Measurements from ENCODE around the gene TTC23.

TTC23 gene

DNA sequence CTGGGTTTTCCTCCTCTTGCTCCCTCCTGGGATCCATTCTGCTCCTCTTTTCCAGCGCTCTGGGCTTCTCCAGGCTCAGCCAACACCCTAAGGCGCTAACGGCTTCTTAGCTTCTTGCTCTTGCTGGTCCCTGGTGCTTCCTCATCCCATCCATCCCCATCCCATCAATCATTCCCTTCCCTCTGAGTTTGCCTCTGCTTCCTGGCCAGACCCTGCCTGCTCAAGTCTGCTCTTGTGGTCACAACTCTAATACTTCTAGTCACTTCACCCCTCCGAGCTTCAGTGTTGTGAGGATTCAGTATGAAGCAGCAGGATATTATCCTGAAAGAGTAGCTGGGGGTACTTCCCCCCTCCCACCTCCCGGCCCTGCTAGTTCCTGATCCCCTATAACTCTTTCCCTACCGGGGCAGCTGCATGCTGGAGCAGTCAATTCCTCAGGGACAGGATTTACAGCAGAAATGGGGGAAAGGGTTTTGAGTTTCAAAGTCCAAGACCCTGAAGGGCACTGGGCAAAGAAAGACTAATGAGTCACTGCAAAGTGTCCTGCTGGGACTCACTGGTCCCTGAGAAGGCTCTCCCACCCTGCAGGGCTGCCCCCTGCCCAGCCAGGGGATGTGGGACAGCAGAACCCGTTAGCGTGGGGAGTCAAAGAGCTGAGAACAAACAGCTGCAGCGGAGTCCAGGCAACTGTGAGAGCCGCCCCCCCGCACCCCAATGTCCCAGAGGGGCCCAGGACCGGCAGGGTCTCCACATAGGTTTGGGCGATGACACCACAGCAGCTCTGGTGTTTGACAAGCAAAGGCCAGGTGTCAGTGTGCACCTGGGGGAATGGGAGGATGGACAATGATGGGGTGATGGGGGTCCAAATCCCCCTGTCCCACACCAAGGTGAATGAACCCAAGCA lies 146.8 kb downstream of the TTC23 start:
- DNase-seq, result no peak
- in situ Hi-C loops (cut with HindIII; ENCODE audit: low pct_ligation_motif_present, low pct_unique_long_range_greater_than_20kb, low sequenced_read_pairs), result loop anchor here (10.0 kb wide), 1 partner anchor 102 kb away; no protein-coding TSS in a partner anchor

DNA sequence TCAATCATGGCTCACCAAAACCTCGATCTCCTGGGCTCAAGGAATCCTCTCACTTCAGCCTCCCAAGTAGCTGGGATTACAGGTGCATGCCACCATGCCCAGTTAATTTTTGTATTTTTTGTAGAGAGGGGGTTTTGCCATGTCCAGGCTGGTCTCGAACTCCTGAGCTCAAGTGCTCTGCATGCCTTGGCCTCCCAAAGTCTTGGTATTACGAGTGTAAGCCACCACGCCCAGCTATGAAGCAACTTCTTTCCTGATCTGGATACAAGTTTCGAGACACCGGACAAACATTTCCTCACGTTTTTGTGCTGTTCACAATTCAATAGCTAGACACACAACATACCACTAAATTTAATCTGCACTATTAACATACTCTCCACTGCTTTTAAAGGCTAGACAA lies 147.9 kb downstream of the TTC23 start:
- no peak for DNase-seq
- in situ Hi-C loops (cut with HindIII; ENCODE audit: low pct_ligation_motif_present, low pct_unique_long_range_greater_than_20kb, low sequenced_read_pairs), result loop anchor here (10.0 kb wide), 1 partner anchor 103 kb away; no protein-coding TSS in a partner anchor

GRCh38 chr15:99100245-99101173 lies 148.9 kb downstream of the TTC23 start:
- peak; percentile 73 for DNase-seq

DNA sequence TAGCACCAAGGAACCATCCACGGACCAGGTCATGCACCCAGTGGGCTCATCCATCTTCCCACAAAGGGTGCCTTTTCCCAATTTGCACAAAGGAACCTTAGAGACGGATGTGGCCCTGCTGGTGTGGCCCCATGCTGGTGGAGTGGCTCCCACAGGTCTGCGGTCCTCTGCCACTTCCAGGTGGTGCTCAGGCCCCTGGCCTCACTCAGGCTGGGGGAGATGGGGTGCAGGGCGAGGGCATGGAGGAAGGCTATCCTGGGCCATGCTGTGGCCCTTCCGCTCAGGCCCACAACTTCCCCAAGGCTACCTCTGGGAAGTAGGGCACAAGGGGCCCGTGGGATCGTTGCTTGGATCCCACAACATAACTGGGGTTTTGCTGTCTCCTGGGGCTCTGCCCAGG lies 149.7 kb downstream of the TTC23 start:
- no peak for DNase-seq
- in situ Hi-C loops (cut with HindIII; ENCODE audit: low pct_ligation_motif_present, low pct_unique_long_range_greater_than_20kb, low sequenced_read_pairs), result loop anchor here (10.0 kb wide), 1 partner anchor 105 kb away; no protein-coding TSS in a partner anchor

More at GRCh38 chr15:99100245-99101173, 148.9 kb downstream of the TTC23 start:
- in situ Hi-C loops (cut with HindIII; ENCODE audit: low pct_ligation_motif_present, low pct_unique_long_range_greater_than_20kb, low sequenced_read_pairs), result loop anchor here (10.0 kb wide), 1 partner anchor 104 kb away; no protein-coding TSS in a partner anchor

DNA sequence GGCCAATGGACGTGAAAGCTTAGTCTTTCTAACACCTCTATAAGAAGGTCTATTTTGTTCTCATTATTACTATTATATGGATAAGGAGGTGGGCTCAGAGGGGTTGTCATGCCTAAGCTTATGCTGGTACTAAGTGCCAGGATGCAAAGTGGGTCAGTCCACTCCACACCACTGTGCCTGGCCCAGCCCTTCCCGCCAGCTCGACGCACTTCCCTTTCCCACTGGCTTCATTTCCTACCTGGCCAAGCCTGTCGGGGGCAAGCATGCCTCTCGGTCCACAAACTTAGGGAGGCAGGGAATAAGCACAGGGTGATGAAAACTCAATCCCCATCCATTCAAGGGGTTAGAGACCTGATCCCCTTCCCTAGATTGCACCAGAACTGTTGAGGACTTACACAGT lies 150.4 kb downstream of the TTC23 start:
- in situ Hi-C loops (cut with HindIII; ENCODE audit: low pct_ligation_motif_present, low pct_unique_long_range_greater_than_20kb, low sequenced_read_pairs), result no loop called here
- DNase-seq, result no peak

DNA sequence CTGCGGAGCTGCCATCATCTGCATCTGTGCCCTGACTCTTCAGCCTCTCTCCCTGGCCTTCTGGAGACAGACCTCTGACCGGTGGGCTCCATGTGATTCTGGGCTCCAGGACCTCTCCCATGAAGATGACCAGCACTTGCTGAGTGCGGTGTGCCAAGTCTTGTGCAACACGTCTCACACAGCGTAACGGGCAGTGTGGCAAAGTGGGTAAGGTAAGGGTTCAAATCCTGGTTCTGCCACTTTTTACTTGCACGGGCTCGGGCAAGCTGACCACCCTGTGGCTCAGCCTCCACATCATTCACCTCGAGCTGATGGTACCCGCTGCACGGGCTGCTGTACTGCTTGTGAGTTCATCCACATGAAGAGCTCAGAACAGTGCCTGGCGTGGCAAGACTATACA lies 151.0 kb downstream of the TTC23 start:
- in situ Hi-C loops (cut with HindIII; ENCODE audit: low pct_ligation_motif_present, low pct_unique_long_range_greater_than_20kb, low sequenced_read_pairs), result no loop called here

DNA sequence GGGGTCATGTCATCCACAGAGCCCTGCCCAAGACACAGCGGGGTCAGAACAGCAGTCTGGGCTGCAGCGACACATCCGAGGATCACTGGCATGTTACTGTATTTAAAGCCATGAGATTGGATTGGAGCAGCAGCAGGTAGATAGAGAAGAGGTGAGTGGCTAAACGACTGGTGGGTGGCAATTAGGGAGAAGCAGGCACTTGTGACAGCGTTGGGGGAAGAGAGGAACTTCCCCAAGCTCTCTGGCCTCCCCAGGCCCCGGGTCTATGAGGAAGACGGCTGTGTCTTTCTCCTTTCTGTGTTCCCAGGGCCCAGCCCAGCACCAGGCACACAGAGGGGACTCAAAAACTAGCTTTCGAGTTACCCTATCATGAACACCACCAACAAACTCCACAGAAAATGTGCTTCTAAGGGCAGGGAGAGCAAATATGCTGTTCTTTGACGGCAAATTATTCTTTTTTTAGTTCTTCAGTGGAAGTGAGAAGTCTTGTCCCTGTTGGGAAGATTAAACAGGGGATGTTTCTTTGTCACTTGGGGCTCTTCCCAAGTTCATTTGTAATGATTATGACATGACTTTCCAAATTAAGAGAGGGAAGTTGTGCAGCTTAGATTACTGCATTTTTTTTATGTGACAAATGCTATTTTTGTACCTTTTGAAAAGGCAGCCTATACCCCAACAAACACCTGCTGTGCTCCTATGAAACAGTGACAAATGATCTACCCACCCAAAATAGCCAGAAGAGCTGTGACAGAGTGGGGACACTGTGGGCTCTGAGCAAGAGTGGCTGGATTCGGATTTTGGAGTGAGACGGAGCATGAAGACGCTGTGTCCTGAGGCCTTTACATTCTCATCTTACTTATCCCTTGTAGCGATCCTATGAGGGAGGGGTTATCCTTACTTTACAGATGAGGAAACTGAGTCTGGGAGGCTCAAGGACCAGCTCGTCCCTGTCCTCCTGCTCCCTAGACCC lies 151.7 kb downstream of the TTC23 start:
- no peak for DNase-seq
- in situ Hi-C loops (cut with HindIII; ENCODE audit: low pct_ligation_motif_present, low pct_unique_long_range_greater_than_20kb, low sequenced_read_pairs), result no loop called here

More for the DNA sequence above, 151.0 kb downstream of the TTC23 start:
- DNase-seq, result no peak

DNA sequence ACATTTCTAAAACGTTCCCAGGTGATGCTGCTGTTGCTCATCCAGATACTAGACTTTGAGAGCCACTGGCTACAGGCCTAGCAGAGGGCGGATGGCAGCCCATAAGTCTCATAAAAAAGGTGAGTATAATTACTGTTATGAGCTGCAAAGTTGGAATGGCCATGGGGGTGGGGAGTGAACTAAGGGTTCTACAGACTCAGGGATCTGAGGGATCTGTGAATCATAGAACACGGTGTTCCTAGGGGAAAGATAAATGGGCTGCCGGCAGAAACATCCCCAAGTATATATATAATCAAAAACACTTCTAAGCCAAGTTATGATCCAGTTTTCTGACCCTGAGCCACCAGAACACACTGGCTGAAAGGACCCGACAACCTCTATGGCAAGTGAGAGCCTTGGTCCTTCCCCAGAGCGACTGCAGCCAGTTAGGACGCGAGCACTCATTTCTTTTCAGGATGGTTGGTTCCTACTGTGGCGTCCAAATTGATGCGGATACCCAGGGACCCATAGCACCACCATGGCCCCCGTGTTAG lies 152.4 kb downstream of the TTC23 start:
- in situ Hi-C loops (cut with HindIII; ENCODE audit: low pct_ligation_motif_present, low pct_unique_long_range_greater_than_20kb, low sequenced_read_pairs), result no loop called here
- DNase-seq, result no peak

DNA sequence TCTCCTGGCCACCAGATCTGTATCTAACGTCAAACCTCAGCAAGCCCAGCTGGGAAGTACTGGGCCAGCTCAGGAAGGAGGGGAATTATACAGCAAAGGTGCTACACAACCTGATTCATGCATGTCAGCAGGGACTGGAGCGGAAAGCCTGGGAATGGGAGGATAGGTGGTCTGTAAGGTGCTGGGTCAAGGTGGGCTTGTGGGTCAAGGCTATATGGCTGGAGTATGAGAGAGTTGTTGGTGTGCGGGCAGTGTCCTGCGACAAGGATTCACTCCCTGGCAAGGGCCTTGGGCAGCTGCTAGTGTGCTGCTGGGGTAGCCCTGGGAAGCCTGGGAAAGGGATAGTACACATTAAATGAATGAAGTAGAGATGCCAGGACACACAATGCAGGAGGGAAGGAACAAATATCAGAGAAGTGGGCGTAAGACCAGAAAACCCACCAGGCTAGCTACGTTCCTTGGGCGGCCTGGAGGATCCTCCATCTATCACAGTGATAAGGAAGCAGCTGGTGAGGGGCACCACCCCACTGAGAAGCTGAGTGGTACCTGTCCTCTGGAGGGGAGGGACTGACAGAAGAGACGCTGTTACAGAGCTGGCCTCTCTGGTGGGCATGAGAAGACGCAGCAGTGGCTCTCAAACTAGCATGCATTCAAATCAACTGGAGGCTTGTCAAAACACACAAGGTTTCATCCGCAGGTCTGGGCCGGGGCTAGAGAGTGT lies 153.0 kb downstream of the TTC23 start:
- DNase-seq, result no peak
- in situ Hi-C loops (cut with HindIII; ENCODE audit: low pct_ligation_motif_present, low pct_unique_long_range_greater_than_20kb, low sequenced_read_pairs), result no loop called here

DNA sequence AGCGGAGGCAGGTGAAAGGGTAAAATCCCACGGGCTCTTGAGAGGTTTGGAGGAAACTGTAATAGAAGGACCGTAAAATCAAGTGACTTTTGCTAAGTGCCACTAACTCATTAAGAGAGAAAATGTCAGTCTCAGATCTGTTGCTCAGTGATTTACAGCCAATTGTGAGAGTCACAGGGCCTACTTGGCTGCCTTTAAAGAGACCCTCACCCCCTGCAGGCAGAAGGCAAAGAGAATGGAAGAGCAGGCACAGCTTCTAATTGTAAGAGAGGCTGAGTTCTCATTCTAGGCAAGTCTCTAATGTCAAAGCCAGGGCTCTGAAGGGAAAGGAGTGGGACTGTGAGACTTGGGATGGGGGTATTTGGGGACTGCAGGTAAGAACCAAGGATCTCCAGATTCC lies 153.8 kb downstream of the TTC23 start:
- no peak for DNase-seq
- in situ Hi-C loops (cut with HindIII; ENCODE audit: low pct_ligation_motif_present, low pct_unique_long_range_greater_than_20kb, low sequenced_read_pairs), result no loop called here

DNA sequence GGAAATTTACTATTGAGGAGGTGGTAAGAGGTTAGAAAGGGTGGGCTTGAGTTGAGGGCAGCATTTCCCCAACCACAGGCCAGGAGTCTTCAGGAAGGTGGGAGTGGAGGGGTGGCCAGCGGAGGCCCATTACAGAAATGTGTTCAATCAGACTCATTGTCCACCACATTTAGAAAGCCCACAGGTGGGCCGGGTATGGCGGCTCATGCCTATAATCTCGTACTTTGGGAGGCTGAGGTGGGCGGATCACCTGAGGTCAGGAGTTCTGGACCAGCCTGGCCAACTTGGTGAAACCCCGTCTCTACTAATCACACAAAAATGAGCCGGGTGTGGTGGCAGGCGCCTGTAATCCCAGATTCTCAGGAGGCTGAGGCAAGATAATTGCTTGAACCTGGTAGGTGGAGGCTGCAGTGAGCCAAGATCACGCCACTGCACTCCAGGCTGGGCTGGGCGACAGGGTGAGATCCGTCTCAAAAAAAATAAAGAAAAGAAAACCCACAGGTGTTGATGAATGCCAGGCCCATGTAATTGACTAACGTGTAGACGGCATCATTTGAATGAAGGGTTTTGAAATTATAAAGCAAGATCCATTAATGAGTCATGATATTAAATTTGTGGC lies 156.7 kb downstream of the TTC23 start:
- in situ Hi-C loops (cut with HindIII; ENCODE audit: low pct_ligation_motif_present, low pct_unique_long_range_greater_than_20kb, low sequenced_read_pairs), result no loop called here
- DNase-seq, result no peak

DNA sequence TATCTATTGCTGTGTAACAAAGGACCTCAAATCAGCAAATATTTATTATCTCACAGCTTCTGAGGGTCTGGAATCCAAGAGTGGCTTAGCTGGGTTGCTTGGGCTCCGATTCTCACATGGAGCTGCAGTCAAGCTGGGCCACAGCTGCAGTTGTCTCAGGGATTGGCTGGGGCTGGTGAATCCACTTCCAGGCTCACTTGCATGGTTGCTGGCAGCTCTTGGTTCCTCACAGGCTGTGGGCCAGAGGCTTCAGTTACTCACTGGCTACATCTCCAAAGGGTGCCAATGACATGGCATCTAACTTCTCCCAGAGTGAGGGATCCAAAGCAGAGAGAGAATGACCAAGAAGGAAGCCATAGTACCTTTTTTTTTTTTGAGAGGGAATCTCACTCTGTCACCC lies 158.4 kb downstream of the TTC23 start:
- in situ Hi-C loops (cut with HindIII; ENCODE audit: low pct_ligation_motif_present, low pct_unique_long_range_greater_than_20kb, low sequenced_read_pairs), result no loop called here
- DNase-seq, result no peak

DNA sequence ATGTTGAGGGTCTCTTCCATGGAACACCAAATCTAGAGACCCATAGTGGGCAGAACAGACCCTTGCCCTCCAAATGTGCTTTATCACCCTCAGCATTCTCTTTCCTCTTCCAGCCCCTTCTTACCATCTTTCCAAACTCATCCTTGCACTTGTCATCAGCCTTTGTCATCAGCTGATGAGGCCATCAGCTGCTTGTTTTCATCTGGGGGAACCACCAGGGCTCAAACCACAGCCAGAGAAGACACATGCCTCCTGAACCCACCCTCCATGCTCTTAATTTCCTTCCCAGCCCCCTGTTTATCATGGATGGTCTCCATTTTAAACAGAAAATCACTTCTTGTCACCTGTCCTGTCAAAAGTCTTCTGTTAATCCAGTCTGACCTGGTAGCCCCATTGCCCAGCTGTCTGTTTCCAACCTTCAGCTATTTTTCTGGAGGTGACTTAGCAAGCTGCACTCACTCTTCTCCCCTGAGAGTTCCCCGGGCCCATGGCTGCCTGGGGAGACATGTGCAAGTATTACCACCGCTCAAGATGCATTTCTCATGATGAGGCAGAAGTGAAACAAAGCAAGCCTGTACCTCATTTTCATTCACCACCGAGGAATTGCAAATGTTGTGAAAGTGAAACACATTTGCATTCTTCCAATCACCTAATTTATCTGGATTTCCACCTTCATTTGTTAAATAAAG lies 159.2 kb downstream of the TTC23 start:
- in situ Hi-C loops (cut with HindIII; ENCODE audit: low pct_ligation_motif_present, low pct_unique_long_range_greater_than_20kb, low sequenced_read_pairs), result no loop called here
- no peak for DNase-seq

- DNase-seq, result no peak
- in situ Hi-C loops (cut with HindIII; ENCODE audit: low pct_ligation_motif_present, low pct_unique_long_range_greater_than_20kb, low sequenced_read_pairs), result no loop called here
Observed at GRCh38 chr15:99087405-99087943, 161.9 kb downstream of the TTC23 start.

DNA sequence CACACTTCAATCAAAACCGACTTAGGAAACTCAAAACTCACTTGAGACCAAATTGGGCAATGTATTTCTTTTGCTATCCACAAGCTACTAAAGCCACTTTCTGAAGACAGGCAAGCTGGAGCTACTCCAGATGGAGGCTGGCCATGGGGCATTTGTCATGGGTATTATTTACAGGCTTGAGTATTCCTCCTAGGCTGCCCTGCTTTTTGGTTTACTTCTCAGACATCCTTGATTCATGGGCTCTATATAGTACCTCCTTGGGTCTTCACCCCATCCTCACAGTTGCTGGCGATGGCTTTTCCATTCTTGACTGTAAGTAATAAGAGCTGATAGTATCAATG lies 163.1 kb downstream of the TTC23 start:
- no peak for DNase-seq
- in situ Hi-C loops (cut with HindIII; ENCODE audit: low pct_ligation_motif_present, low pct_unique_long_range_greater_than_20kb, low sequenced_read_pairs), result no loop called here

All from ACHN (cell line).